ENCODE results near the gene VAV1. TPM values are rescaled to one million over a fixed set of nuclear protein-coding genes. Genes with fewer than 3 reads are reported as not detected.
"Not testable (repeated sequence)": the region's sequence is repeated elsewhere in the genome, so short reads cannot be mapped to it uniquely, and the experiment has no call there.

VAV1 gene
- total RNA-seq, 1 experiment from 2014 or later: 7.5 TPM

GRCh38 chr19:6754653-6755463 is 17.6 kb upstream of the VAV1 start:
- ChIA-PET CTCF (no interaction called here), POLR2A (ENCODE audit: unreplicated experiment) (no interaction called here)
- H3K4me3 ChIP-seq: no peak overlapping the region
- H3K4me2 ChIP-seq: no peak overlapping the region
- no peak for DNase-seq
- TF ChIP-seq CTCF (conservative IDR thresholded peaks at IDR 0.05) (no peak), EZH2 (IDR thresholded peaks at IDR 0.05; ENCODE audit: low read depth) (no peak)
- H4K20me1 ChIP-seq (ENCODE audit: insufficient read depth): peaks cover 4% of the 10 kb centered on the region; the same call in 1 of the 2 replicates
- H3K9me2 ChIP-seq (ENCODE audit: insufficient read depth): no peaks in the 10 kb centered on the region
- peaks cover 54% of the 10 kb centered on the region for H3F3A ChIP-seq (ENCODE audit: insufficient read depth, low read depth)
- H3K27ac ChIP-seq: no peak overlapping the region
- H3K4me1 ChIP-seq (replicated peaks; ENCODE audit: insufficient read depth): no peaks in the 10 kb centered on the region
- intact Hi-C loops (cut with micrococcal nuclease; ENCODE audit: unreplicated experiment): no loop called here
- H3K36me3 ChIP-seq (ENCODE audit: low read depth): peaks cover 5% of the 10 kb centered on the region; the same call in 1 of the 2 replicates
- H3K79me2 ChIP-seq (ENCODE audit: low read depth): no peaks in the 10 kb centered on the region
- H3K9me3 ChIP-seq (ENCODE audit: insufficient read depth, low read depth): no peaks in the 10 kb centered on the region
- no peaks in the 10 kb centered on the region for H3K27me3 ChIP-seq (ENCODE audit: insufficient read depth, low read depth)
- H2AFZ ChIP-seq: no peak overlapping the region
- BruUV-seq (replicated peaks): no TSS peak

GRCh38 chr19:6760606-6761005 is 11.9 kb upstream of the VAV1 start:
- no peaks in the 10 kb centered on the region for H3K9me2 ChIP-seq (ENCODE audit: insufficient read depth)
- H3K27me3 ChIP-seq (ENCODE audit: insufficient read depth, low read depth): no peaks in the 10 kb centered on the region
- CTCF ChIA-PET: no interaction called here
- H3K4me2 ChIP-seq: no peak overlapping the region
- H2AFZ ChIP-seq: no peak overlapping the region
- H3K79me2 ChIP-seq (ENCODE audit: low read depth): peaks cover 43% of the 10 kb centered on the region
- POLR2A ChIA-PET (ENCODE audit: unreplicated experiment): no interaction called here
- H3K27ac ChIP-seq: no peak overlapping the region
- H3K4me3 ChIP-seq: no peak overlapping the region
- H3K9me3 ChIP-seq (ENCODE audit: insufficient read depth, low read depth): no peaks in the 10 kb centered on the region
- intact Hi-C loops (cut with micrococcal nuclease; ENCODE audit: unreplicated experiment): no loop called here
- BruUV-seq (replicated peaks): no TSS peak
- TF ChIP-seq CTCF (conservative IDR thresholded peaks at IDR 0.05): no peak
- no peak for DNase-seq
- peaks cover 31% of the 10 kb centered on the region for H3K4me1 ChIP-seq (replicated peaks; ENCODE audit: insufficient read depth)
- peaks cover 30% of the 10 kb centered on the region for H3K36me3 ChIP-seq (ENCODE audit: low read depth)
- H3F3A ChIP-seq (ENCODE audit: insufficient read depth, low read depth): peaks cover 39% of the 10 kb centered on the region
- H4K20me1 ChIP-seq (ENCODE audit: insufficient read depth): no peaks in the 10 kb centered on the region

GRCh38 chr19:6761053-6761676 is 11.3 kb upstream of the VAV1 start:
- H3K4me3 ChIP-seq: no peak overlapping the region
- no peaks in the 10 kb centered on the region for H3K27me3 ChIP-seq (ENCODE audit: insufficient read depth, low read depth)
- intact Hi-C loops (cut with micrococcal nuclease; ENCODE audit: unreplicated experiment): no loop called here
- peaks cover 30% of the 10 kb centered on the region for H3K36me3 ChIP-seq (ENCODE audit: low read depth)
- H3K9me2 ChIP-seq (ENCODE audit: insufficient read depth): no peaks in the 10 kb centered on the region
- POLR2A ChIA-PET (ENCODE audit: unreplicated experiment): no interaction called here
- H3K4me2 ChIP-seq: no peak overlapping the region
- DNase-seq: no peak
- BruUV-seq (replicated peaks): no TSS peak
- TF ChIP-seq EZH2 (IDR thresholded peaks at IDR 0.05; ENCODE audit: low read depth) (no peak), CTCF (conservative IDR thresholded peaks at IDR 0.05) (no peak)
- H3K27ac ChIP-seq: no peak overlapping the region
- H3K79me2 ChIP-seq (ENCODE audit: low read depth): peaks cover 43% of the 10 kb centered on the region
- peaks cover 31% of the 10 kb centered on the region for H3K4me1 ChIP-seq (replicated peaks; ENCODE audit: insufficient read depth)
- CTCF ChIA-PET: interaction anchor here (0.6 kb wide), 1 partner anchor 22 kb away, joined by 3 read pairs; no protein-coding TSS in a partner anchor
- no peak overlapping the region for H2AFZ ChIP-seq
- H3K9me3 ChIP-seq (ENCODE audit: insufficient read depth, low read depth): no peaks in the 10 kb centered on the region
- peaks cover 41% of the 10 kb centered on the region for H3F3A ChIP-seq (ENCODE audit: insufficient read depth, low read depth)
- H4K20me1 ChIP-seq (ENCODE audit: insufficient read depth): no peaks in the 10 kb centered on the region

- peak in 1 of 2 experiments; percentile 64 for DNase-seq
- H3K9me3 ChIP-seq (ENCODE audit: insufficient read depth, low read depth); H3K4me3 ChIP-seq; H3K9me2 ChIP-seq (ENCODE audit: insufficient read depth); POLR2A ChIA-PET (ENCODE audit: unreplicated experiment); intact Hi-C loops (cut with micrococcal nuclease; ENCODE audit: unreplicated experiment); H4K20me1 ChIP-seq (ENCODE audit: insufficient read depth); BruUV-seq (replicated peaks); H2AFZ ChIP-seq; H3K4me2 ChIP-seq; H3K27me3 ChIP-seq (ENCODE audit: insufficient read depth, low read depth): not testable (repeated sequence)
- peaks cover 31% of the 10 kb centered on the region for H3K4me1 ChIP-seq (replicated peaks; ENCODE audit: insufficient read depth)
- peak overlapping the region; percentile 37; the same call in 1 of the 2 replicates for H3K27ac ChIP-seq
- CTCF ChIA-PET: interaction anchor here (0.6 kb wide), 1 partner anchor 23 kb away, joined by 3 read pairs; no protein-coding TSS in a partner anchor
- H3K36me3 ChIP-seq (ENCODE audit: low read depth): peaks cover 30% of the 10 kb centered on the region
- H3F3A ChIP-seq (ENCODE audit: insufficient read depth, low read depth): peaks cover 40% of the 10 kb centered on the region
- H3K79me2 ChIP-seq (ENCODE audit: low read depth): peaks cover 52% of the 10 kb centered on the region
Measured at GRCh38 chr19:6762253-6762797, 10.2 kb upstream of the VAV1 start.
